GM12878 (cell line): ENCODE results near the gene PLB1. TPM values are rescaled to one million over a fixed set of nuclear protein-coding genes. Genes with fewer than 3 reads are reported as not detected.

Experiments used
- ATAC-seq: fragments of 200-7000 bp; cut with Tn5 transposase; 3 replicates; pipeline ENCODE4 v1.9.1; 2020; ENCODE audit warnings: mild to moderate bottlenecking, moderate library complexity
- BruUV-seq: library from RNA; stranded (reverse); fragments of 400-500 nt; replicated peaks from 2 replicates; lab custom pipeline; 2021; lab: Mats Ljungman, UMichigan
- CTCF ChIA-PET: fragments of 300-600 bp; sonication (Branson Sonifier 250); formaldehyde crosslinking; extraction: SDS; loops from one replicate; lab custom pipeline; 2021; ENCODE audit warnings: inconsistent platforms; lab: Yijun Ruan, JAX
- POLR2A ChIA-PET: fragments of 350-600 bp; formaldehyde crosslinking; extraction: SDS; loops from one replicate; lab custom pipeline; 2021; ENCODE audit warnings: inconsistent platforms; lab: Charles Lee
- RAD21 ChIA-PET: fragments of 300-600 bp; sonication (Branson Sonifier 250); formaldehyde crosslinking; loops from one replicate; lab custom pipeline; 2023; ENCODE audit warnings: antibody characterized with exemption; ENCODE audit not compliant: unreplicated experiment; lab: Charles Lee
- SMC1A ChIA-PET: fragments of 300-600 bp; sonication (Branson Sonifier 250); formaldehyde crosslinking; loops from one replicate; lab custom pipeline; 2023; ENCODE audit not compliant: unreplicated experiment, uncharacterized antibody; lab: Charles Lee
- DNase-seq: peaks from one replicate; pipeline ENCODE4 v3.0.0-alpha.2; 2011; ENCODE audit warnings: low read depth, low spot score
- FAIRE-seq: peaks from 3 replicates; lab custom pipeline; 2011; peaks lifted over from hg19 to GRCh38; lab: Jason Lieb, UNC
- H2AFZ ChIP-seq: 2 replicates; pipeline ENCODE4 v1.6.0; 2011; ENCODE audit warnings: low read depth, low read length, control low read depth; ENCODE audit not compliant: control insufficient read depth
- H3K27ac ChIP-seq: 2 replicates; pipeline ENCODE4 v1.5.1; 2011; ENCODE audit warnings: control low read depth; ENCODE audit not compliant: control insufficient read depth, insufficient read depth
- H3K27me3 ChIP-seq, 2 experiments: replicated peaks in 1 of 2; 2 replicates each; pipeline versions ENCODE4 v1.6.0 to v1.6.1; 2011; ENCODE audit warnings: low read length in 1 of 2; ENCODE audit not compliant: control insufficient read depth in 2 of 2, insufficient read depth in 2 of 2
- H3K36me3 ChIP-seq, 2 experiments: 2 replicates each; pipeline ENCODE4 v1.5.1; 2011; ENCODE audit warnings: low read length in 1 of 2; ENCODE audit not compliant: control insufficient read depth in 2 of 2, insufficient read depth in 2 of 2
- H3K4me1 ChIP-seq: 2 replicates; pipeline ENCODE4 v1.6.1; 2011; ENCODE audit warnings: mild to moderate bottlenecking, low read length, moderate library complexity, mixed read lengths; ENCODE audit not compliant: control insufficient read depth, insufficient read depth
- H3K4me2 ChIP-seq: 2 replicates; pipeline ENCODE4 v1.6.0; 2011; ENCODE audit warnings: control low read depth; ENCODE audit not compliant: control insufficient read depth, insufficient read depth
- H3K4me3 ChIP-seq: fragments of 200-600 bp; sonication (generic); 2 replicates; pipeline ENCODE4 v1.5.1; 2016
- H3K79me2 ChIP-seq: 2 replicates; pipeline ENCODE4 v1.6.0; 2011; ENCODE audit warnings: low read length; ENCODE audit not compliant: control insufficient read depth, insufficient read depth
- H3K9ac ChIP-seq: 2 replicates; pipeline ENCODE4 v1.8.0; 2011; ENCODE audit warnings: low read length, control low read depth, mixed read lengths; ENCODE audit not compliant: control insufficient read depth, insufficient read depth
- H3K9me3 ChIP-seq: replicated peaks from 3 replicates; pipeline ENCODE4 v1.5.1; 2011; ENCODE audit warnings: mild to moderate bottlenecking, low read length; ENCODE audit not compliant: control insufficient read depth, insufficient read depth
- H4K20me1 ChIP-seq: 2 replicates; pipeline ENCODE4 v1.6.0; 2011; ENCODE audit not compliant: control insufficient read depth, insufficient read depth
- E2F4 ChIP-seq: IDR thresholded peaks from 2 replicates; pipeline ENCODE4 v1.6.1; 2012; ENCODE audit warnings: low read depth, low read length, improper control_type of control experiment
- ESRRA ChIP-seq: IDR thresholded peaks from 2 replicates; pipeline ENCODE4 v1.6.1; 2012; ENCODE audit warnings: mild to moderate bottlenecking, low read length, improper control_type of control experiment
- IKZF2 ChIP-seq, 2 experiments: fragments of 450-650 bp; IDR thresholded peaks; 2 replicates each; pipeline ENCODE4 v1.6.1; 2017; ENCODE audit warnings: mild to moderate bottlenecking in 2 of 2, moderate library complexity in 2 of 2
- NR2F1 ChIP-seq: fragments of 450-650 bp; conservative IDR thresholded peaks from 2 replicates; pipeline ENCODE4 v1.6.1; 2017; ENCODE audit warnings: mild to moderate bottlenecking
- ZNF274 ChIP-seq: IDR thresholded peaks from one replicate; pipeline ENCODE4 v1.8.0; 2011; ENCODE audit not compliant: insufficient read length, insufficient read depth
- ZSCAN29 ChIP-seq: fragments of 450-650 bp; IDR thresholded peaks from 2 replicates; pipeline ENCODE4 v1.6.1; 2017; ENCODE audit warnings: mild to moderate bottlenecking, moderate library complexity
- ZZZ3 ChIP-seq: IDR thresholded peaks from 2 replicates; pipeline ENCODE4 v1.6.1; 2011; ENCODE audit warnings: low read depth; ENCODE audit not compliant: control insufficient read depth, insufficient read length
- WGBS: methylation state at CpG from one replicate; pipeline ENCODE4 v1.1.6; 2016; ENCODE audit warnings: low lambda C conversion rate; ENCODE audit not compliant: insufficient replicate concordance, insufficient coverage; ENCODE audit errors: missing lambda C conversion rate; 5-methylcytosine and 5-hydroxymethylcytosine counted together
- in situ Hi-C: fragments of 300-500 bp; cut with MboI; formaldehyde crosslinking; loops from 9 replicates; pipeline ENCODE4 v1.14.3; 2018; ENCODE audit warnings: mixed read lengths
- intact Hi-C: fragments of 100-400 bp; cut with micrococcal nuclease; formaldehyde crosslinking; loops from one replicate; pipeline ENCODE4 v1.14.2; 2022; ENCODE audit not compliant: unreplicated experiment
- polyA plus RNA-seq, 11 experiments: library from polyadenylated mRNA; depleted of rRNA in 4 of 11; unstranded in 6 of 11; stranded (reverse) in 5 of 11; fragments of >200 nt; fragmentation: Nextera tagmentation in 4 of 11; fragmentation: Illumina TruSeq in 1 of 11; extraction: Ambion mirVana in 4 of 11; extraction: Trizol in 1 of 11; gene quantifications; 1 replicate in 1 of 11; 2 replicates in 10 of 11; pipeline versions ENCODE4 v1.2.1 to v1.2.3, GENCODE V29; 2011 to 2016; ENCODE audit warnings: inconsistent platforms in 2 of 11, missing spikeins in 2 of 11, low read depth in 1 of 11
- total RNA-seq, 4 experiments: library from RNA; depleted of rRNA in 3 of 4; stranded (reverse); fragments of >200 nt in 3 of 4; fragmentation: Illumina TruSeq in 1 of 4; extraction: Trizol in 1 of 4; gene quantifications; 2 replicates each; pipeline versions ENCODE4 v1.2.1 to v1.2.3, GENCODE V29; 2013 to 2021

The PLB1 gene
- total and polyA plus RNA-seq, 10 of the 15 experiments (the other 5 are each of a cell fraction or from before 2014, with no cell fraction given): 0.03 to 0.49 (median 0.28) TPM

GRCh38 chr2:28617502-28618184, 121.8 kb downstream of the PLB1 start:
- FAIRE-seq: no peak
- H3K4me1 ChIP-seq: peaks cover 11% of the 10 kb centered on the region
- SMC1A ChIA-PET: interaction anchor here (1.4 kb wide), 1 partner anchor 22 kb away, joined by 4 read pairs; no protein-coding TSS in a partner anchor
- no peaks in the 10 kb centered on the region for H3K36me3 ChIP-seq
- H3K27me3 ChIP-seq: no peaks in the 10 kb centered on the region; a peak in 2 of 4 replicates
- no peak overlapping the region for H2AFZ ChIP-seq
- no peak overlapping the region for H3K27ac ChIP-seq
- WGBS: 65% methylated on average over 3 of the region's 3 CpGs
- in situ Hi-C loops: no loop called here
- intact Hi-C loops: no loop called here
- H3K9ac ChIP-seq: no peak overlapping the region
- RAD21 ChIA-PET: interaction anchor here (1.2 kb wide), 1 partner anchor 137 kb away, joined by 3 read pairs; no protein-coding TSS in a partner anchor
- DNase-seq: no peak
- POLR2A ChIA-PET: interaction anchor here (1.1 kb wide), 1 partner anchor 134 kb away, joined by 3 read pairs; the partner anchor contains the start of gene PPP1CB
- no peak for ATAC-seq
- no TSS peak for BruUV-seq
- no peaks in the 10 kb centered on the region for H3K79me2 ChIP-seq
- no peaks in the 10 kb centered on the region for H4K20me1 ChIP-seq
- CTCF ChIA-PET: interaction anchor here (1.4 to 1.9 kb wide), 3 partner anchors 11 to 77 kb away, joined by 3 to 6 read pairs (median 5); no protein-coding TSS in a partner anchor
- H3K9me3 ChIP-seq: no peaks in the 10 kb centered on the region
- no peak overlapping the region for H3K4me2 ChIP-seq
- H3K4me3 ChIP-seq: no peak overlapping the region
- no peak for TF ChIP-seq ZNF274
- no peak for TF ChIP-seq NR2F1
- no peak for TF ChIP-seq ESRRA
- TF ChIP-seq ZZZ3: no peak
- TF ChIP-seq E2F4: no peak
- TF ChIP-seq IKZF2 (IDR thresholded peaks at IDR 0.05): no peak
- no peak for TF ChIP-seq ZSCAN29
